Neutrophil (primary cell): ENCODE results near the gene TOR1AIP2.
"Not testable (repeated sequence)": the region's sequence is repeated elsewhere in the genome, so short reads cannot be mapped to it uniquely, and the experiment has no call there.

Source experiments
- H3K27ac ChIP-seq: fragments of 200-600 bp; sonication (generic); 2 replicates; pipeline ENCODE4 v1.5.1; 2016; ENCODE audit warnings: mild to moderate bottlenecking, moderate library complexity
- H3K27me3 ChIP-seq: fragments of 200-600 bp; sonication (generic); 2 replicates; pipeline ENCODE4 v1.6.0; 2016; ENCODE audit warnings: mild to moderate bottlenecking
- H3K36me3 ChIP-seq: fragments of 200-600 bp; sonication (generic); 2 replicates; pipeline ENCODE4 v1.5.1; 2017
- H3K4me1 ChIP-seq, 2 experiments: fragments of 200-600 bp in 1 of 2; sonication (generic) in 1 of 2; 1 replicate in 1 of 2; 2 replicates in 1 of 2; pipeline versions ENCODE4 v1.5.1 to v1.6.1; 2013 to 2016; ENCODE audit warnings: low read depth in 1 of 2, low read length in 1 of 2, mild to moderate bottlenecking in 1 of 2, moderate library complexity in 1 of 2; ENCODE audit not compliant: control insufficient read depth in 1 of 2, insufficient read depth in 1 of 2
- H3K4me3 ChIP-seq, 2 experiments: fragments of 200-600 bp in 1 of 2; sonication (generic) in 1 of 2; 1 replicate in 1 of 2; 2 replicates in 1 of 2; pipeline ENCODE4 v1.5.1; 2013 to 2016; ENCODE audit warnings: low read depth in 1 of 2, low read length in 1 of 2, mild to moderate bottlenecking in 1 of 2, moderate library complexity in 1 of 2
- H3K9me3 ChIP-seq: fragments of 200-600 bp; sonication (generic); 2 replicates; pipeline ENCODE4 v1.5.1; 2016
- TF ChIP-seq, protein P1 (sequence below): fragments of 200-600 bp; sonication (generic); IDR thresholded peaks from 2 replicates; pipeline ENCODE4 v1.5.1; 2016; ENCODE audit warnings: antibody characterized with exemption

TOR1AIP2 gene

GRCh38 chr1:179808503-179808902 lies 69.1 kb downstream of the TOR1AIP2 start:
- TF ChIP-seq, protein P1, sequence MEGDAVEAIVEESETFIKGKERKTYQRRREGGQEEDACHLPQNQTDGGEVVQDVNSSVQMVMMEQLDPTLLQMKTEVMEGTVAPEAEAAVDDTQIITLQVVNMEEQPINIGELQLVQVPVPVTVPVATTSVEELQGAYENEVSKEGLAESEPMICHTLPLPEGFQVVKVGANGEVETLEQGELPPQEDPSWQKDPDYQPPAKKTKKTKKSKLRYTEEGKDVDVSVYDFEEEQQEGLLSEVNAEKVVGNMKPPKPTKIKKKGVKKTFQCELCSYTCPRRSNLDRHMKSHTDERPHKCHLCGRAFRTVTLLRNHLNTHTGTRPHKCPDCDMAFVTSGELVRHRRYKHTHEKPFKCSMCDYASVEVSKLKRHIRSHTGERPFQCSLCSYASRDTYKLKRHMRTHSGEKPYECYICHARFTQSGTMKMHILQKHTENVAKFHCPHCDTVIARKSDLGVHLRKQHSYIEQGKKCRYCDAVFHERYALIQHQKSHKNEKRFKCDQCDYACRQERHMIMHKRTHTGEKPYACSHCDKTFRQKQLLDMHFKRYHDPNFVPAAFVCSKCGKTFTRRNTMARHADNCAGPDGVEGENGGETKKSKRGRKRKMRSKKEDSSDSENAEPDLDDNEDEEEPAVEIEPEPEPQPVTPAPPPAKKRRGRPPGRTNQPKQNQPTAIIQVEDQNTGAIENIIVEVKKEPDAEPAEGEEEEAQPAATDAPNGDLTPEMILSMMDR: no peak
- H3K36me3 ChIP-seq: no peaks in the 10 kb centered on the region
- H3K9me3 ChIP-seq: no peaks in the 10 kb centered on the region
- H3K4me3 ChIP-seq: no peak overlapping the region
- H3K27me3 ChIP-seq: no peaks in the 10 kb centered on the region
- H3K27ac ChIP-seq: no peak overlapping the region
- H3K4me1 ChIP-seq: peaks cover 0 to 3% of the 10 kb centered on the region in 2 experiments

- H3K9me3 ChIP-seq: no peaks in the 10 kb centered on the region
Measured at GRCh38 chr1:179807691-179808485, 69.7 kb downstream of the TOR1AIP2 start.

GRCh38 chr1:179807291-179807690 lies 70.3 kb downstream of the TOR1AIP2 start:
- peaks cover 0 to 3% of the 10 kb centered on the region in 2 experiments for H3K4me1 ChIP-seq
- no peaks in the 10 kb centered on the region for H3K9me3 ChIP-seq
- no peak overlapping the region for H3K4me3 ChIP-seq
- H3K27ac ChIP-seq: no peak overlapping the region
- no peaks in the 10 kb centered on the region for H3K36me3 ChIP-seq
- no peaks in the 10 kb centered on the region for H3K27me3 ChIP-seq
- TF ChIP-seq, protein P1: no peak

More at GRCh38 chr1:179807691-179808485, 69.7 kb downstream of the TOR1AIP2 start:
- Histone ChIP-seq H3K27me3 (no peaks in the 10 kb centered on the region), H3K4me3 (no peak overlapping the region), H3K27ac (no peak overlapping the region), H3K36me3 (no peaks in the 10 kb centered on the region), H3K4me1 (peaks cover 0 to 3% of the 10 kb centered on the region in 2 experiments)
- TF ChIP-seq, protein P1: no peak

GRCh38 chr1:179806333-179806732 lies 71.3 kb downstream of the TOR1AIP2 start:
- Histone ChIP-seq H3K4me3 (no peak overlapping the region), H3K9me3 (no peaks in the 10 kb centered on the region), H3K4me1 (peaks cover 0 to 3% of the 10 kb centered on the region in 2 experiments), H3K27ac (no peak overlapping the region), H3K36me3 (no peaks in the 10 kb centered on the region), H3K27me3 (no peaks in the 10 kb centered on the region)
- TF ChIP-seq, protein P1: no peak

- H3K4me3 ChIP-seq: no peak overlapping the region
- TF ChIP-seq, protein P1: no peak
- peaks cover 0 to 3% of the 10 kb centered on the region in 2 experiments for H3K4me1 ChIP-seq
- H3K9me3 ChIP-seq: no peaks in the 10 kb centered on the region
- no peaks in the 10 kb centered on the region for H3K36me3 ChIP-seq
- no peaks in the 10 kb centered on the region for H3K27me3 ChIP-seq
- H3K27ac ChIP-seq: no peak overlapping the region
Measured at GRCh38 chr1:179805291-179806195, 72.1 kb downstream of the TOR1AIP2 start.

DNA sequence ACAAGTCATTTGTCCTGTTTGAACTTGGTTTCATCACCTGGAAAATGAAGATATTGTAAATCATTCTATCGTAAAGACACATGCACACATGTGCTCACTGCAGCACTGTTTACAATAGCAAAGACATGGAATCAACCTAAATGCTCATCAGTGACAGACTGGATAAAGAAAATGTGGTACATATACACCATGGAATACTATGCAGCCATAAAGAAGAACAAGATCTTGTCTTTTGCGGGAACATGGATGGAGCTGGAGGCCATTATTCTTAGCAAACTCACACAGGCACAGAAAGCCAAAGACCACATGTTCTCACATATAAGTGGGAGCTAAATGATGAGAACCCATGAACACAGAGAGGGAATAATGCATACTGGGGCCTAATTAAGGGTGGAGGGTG lies 73.2 kb downstream of the TOR1AIP2 start:
- H3K9me3 ChIP-seq, H3K27ac ChIP-seq, H3K27me3 ChIP-seq, H3K4me3 ChIP-seq, H3K4me1 ChIP-seq, H3K36me3 ChIP-seq: not testable (repeated sequence)
